Rectal smooth muscle tissue (tissue), 1 donor: ENCODE data around the gene TNMD.
"Not testable (repeated sequence)": the region's sequence is repeated elsewhere in the genome, so short reads cannot be mapped to it uniquely, and the experiment has no call there.

Source experiments
- H3K27ac ChIP-seq: one replicate; pipeline ENCODE4 v1.7.0; 2013; ENCODE audit warnings: low read depth, low read length, inconsistent platforms
- H3K27me3 ChIP-seq: one replicate; pipeline ENCODE4 v1.7.0; 2013; ENCODE audit warnings: low read length; ENCODE audit not compliant: control insufficient read depth, insufficient read depth
- H3K36me3 ChIP-seq: one replicate; pipeline ENCODE4 v1.7.0; 2013; ENCODE audit warnings: low read length; ENCODE audit not compliant: control insufficient read depth, insufficient read depth
- H3K4me1 ChIP-seq: one replicate; pipeline ENCODE4 v1.7.0; 2013; ENCODE audit warnings: low read length; ENCODE audit not compliant: control insufficient read depth, insufficient read depth
- H3K4me3 ChIP-seq: one replicate; pipeline ENCODE4 v1.7.0; 2013; ENCODE audit warnings: low read length
- H3K9ac ChIP-seq: one replicate; pipeline ENCODE4 v1.7.0; 2013; ENCODE audit warnings: low read length

The TNMD gene

GRCh38 chrX:100584611-100585010 lies at the start of gene TNMD:
Gene TNMD, plus strand, starts transcription at chrX:100584936. Its CDS starts 83 bp downstream, at chrX:100585019.
- Histone ChIP-seq H3K9ac (no peak within 1 kb of the TSS), H3K27me3 (peaks cover 2% of the 10 kb centered on the region), H3K4me3 (no peak within 1 kb of the TSS), H3K27ac (no peak within 1 kb of the TSS), H3K4me1 (no peaks in the 10 kb centered on the region), H3K36me3 (no peaks in the 10 kb centered on the region)

- not testable (repeated sequence) for H3K36me3 ChIP-seq, H3K27ac ChIP-seq, H3K9ac ChIP-seq, H3K4me3 ChIP-seq, H3K27me3 ChIP-seq, H3K4me1 ChIP-seq
Observed at GRCh38 chrX:100565534-100565933, 19.2 kb upstream of the TNMD start.

- no peaks in the 10 kb centered on the region for H3K4me1 ChIP-seq
- H3K27me3 ChIP-seq, result no peaks in the 10 kb centered on the region
- H3K4me3 ChIP-seq, result no peak overlapping the region
- H3K27ac ChIP-seq, result no peak overlapping the region
- H3K36me3 ChIP-seq, result no peaks in the 10 kb centered on the region
- H3K9ac ChIP-seq, result no peak overlapping the region
Observed at GRCh38 chrX:100586747-100587146, 2.0 kb downstream of the TNMD start.

- H3K9ac ChIP-seq, result no peak overlapping the region
- no peak overlapping the region for H3K4me3 ChIP-seq
- no peak overlapping the region for H3K27ac ChIP-seq
- no peaks in the 10 kb centered on the region for H3K27me3 ChIP-seq
- no peaks in the 10 kb centered on the region for H3K36me3 ChIP-seq
- H3K4me1 ChIP-seq, result no peaks in the 10 kb centered on the region
Observed at GRCh38 chrX:100587861-100588260, 3.1 kb downstream of the TNMD start.

GRCh38 chrX:100591256-100592051 lies 6.7 kb downstream of the TNMD start:
- no peak overlapping the region for H3K9ac ChIP-seq
- H3K4me3 ChIP-seq, result no peak overlapping the region
- H3K4me1 ChIP-seq, result peaks cover under 1% of the 10 kb centered on the region
- H3K27me3 ChIP-seq, result no peaks in the 10 kb centered on the region
- no peak overlapping the region for H3K27ac ChIP-seq
- H3K36me3 ChIP-seq, result no peaks in the 10 kb centered on the region

- Histone ChIP-seq H3K4me3 (no peak overlapping the region), H3K4me1 (peaks cover 3% of the 10 kb centered on the region), H3K9ac (no peak overlapping the region), H3K27ac (no peak overlapping the region), H3K27me3 (no peaks in the 10 kb centered on the region), H3K36me3 (no peaks in the 10 kb centered on the region)
Observed at GRCh38 chrX:100593126-100593525, 8.4 kb downstream of the TNMD start.

- no peak overlapping the region for H3K4me3 ChIP-seq
- no peaks in the 10 kb centered on the region for H3K27me3 ChIP-seq
- no peak overlapping the region for H3K27ac ChIP-seq
- no peak overlapping the region for H3K9ac ChIP-seq
- H3K36me3 ChIP-seq, result no peaks in the 10 kb centered on the region
- H3K4me1 ChIP-seq, result peaks cover 3% of the 10 kb centered on the region
Observed at GRCh38 chrX:100593581-100593980, 8.8 kb downstream of the TNMD start.

GRCh38 chrX:100596601-100597000 lies 11.9 kb downstream of the TNMD start:
- H3K36me3 ChIP-seq, result no peaks in the 10 kb centered on the region
- no peak overlapping the region for H3K4me3 ChIP-seq
- H3K9ac ChIP-seq, result no peak overlapping the region
- no peaks in the 10 kb centered on the region for H3K27me3 ChIP-seq
- H3K27ac ChIP-seq, result no peak overlapping the region
- peaks cover 3% of the 10 kb centered on the region for H3K4me1 ChIP-seq

GRCh38 chrX:100599456-100599855 lies 14.7 kb downstream of the TNMD start:
- Histone ChIP-seq H3K36me3 (no peaks in the 10 kb centered on the region), H3K27ac (no peak overlapping the region), H3K9ac (no peak overlapping the region), H3K27me3 (no peaks in the 10 kb centered on the region), H3K4me1 (peaks cover 3% of the 10 kb centered on the region), H3K4me3 (no peak overlapping the region)

- Histone ChIP-seq H3K36me3 (no peaks in the 10 kb centered on the region), H3K4me1 (peaks cover 3% of the 10 kb centered on the region), H3K27ac (no peak overlapping the region), H3K4me3 (no peak overlapping the region), H3K27me3 (no peaks in the 10 kb centered on the region), H3K9ac (no peak overlapping the region)
Observed at GRCh38 chrX:100600340-100600739, 15.6 kb downstream of the TNMD start.

GRCh38 chrX:100600758-100601157 lies 16.0 kb downstream of the TNMD start:
- H3K4me1 ChIP-seq, result peaks cover 3% of the 10 kb centered on the region
- H3K4me3 ChIP-seq, result no peak overlapping the region
- no peaks in the 10 kb centered on the region for H3K27me3 ChIP-seq
- H3K9ac ChIP-seq, result no peak overlapping the region
- H3K27ac ChIP-seq, result no peak overlapping the region
- no peaks in the 10 kb centered on the region for H3K36me3 ChIP-seq

GRCh38 chrX:100606753-100607152 lies 22.0 kb downstream of the TNMD start:
- Histone ChIP-seq H3K4me3 (no peak overlapping the region), H3K27me3 (no peaks in the 10 kb centered on the region), H3K36me3 (no peaks in the 10 kb centered on the region), H3K4me1 (no peaks in the 10 kb centered on the region), H3K27ac (no peak overlapping the region), H3K9ac (no peak overlapping the region)

- no peak overlapping the region for H3K27ac ChIP-seq
- no peaks in the 10 kb centered on the region for H3K27me3 ChIP-seq
- no peak overlapping the region for H3K9ac ChIP-seq
- H3K4me3 ChIP-seq, result no peak overlapping the region
- H3K36me3 ChIP-seq, result no peaks in the 10 kb centered on the region
- no peaks in the 10 kb centered on the region for H3K4me1 ChIP-seq
Observed at GRCh38 chrX:100609591-100609990, 24.9 kb downstream of the TNMD start.
